NCI-H2196 treated with DMSO at 0.1 percent for 48 hours (cell line): Measurements from ENCODE around the gene STIM2.
"Not testable (repeated sequence)": the region's sequence is repeated elsewhere in the genome, so short reads cannot be mapped to it uniquely, and the experiment has no call there.

Experiments used
- DNase-seq: peaks from one replicate; lab custom pipeline; 2025; ENCODE audit not compliant: unreplicated experiment; lab: John Stamatoyannopoulos, UW

The STIM2 gene

GRCh38 chr4:26950446-26950845 lies 89.8 kb downstream of the STIM2 start:
- no peak for DNase-seq

- DNase-seq, result no peak
These were observed 92.2 kb downstream of the STIM2 start for GRCh38 chr4:26952891-26953290.

GRCh38 chr4:26953366-26953765 lies 92.7 kb downstream of the STIM2 start:
- DNase-seq, result no peak

GRCh38 chr4:26953770-26954423 lies 93.3 kb downstream of the STIM2 start:
- DNase-seq, result no peak

- no peak for DNase-seq
These were observed 94.6 kb downstream of the STIM2 start for GRCh38 chr4:26955241-26955640.

- DNase-seq, result no peak
These were observed 98.4 kb downstream of the STIM2 start for GRCh38 chr4:26958925-26959653.

DNA sequence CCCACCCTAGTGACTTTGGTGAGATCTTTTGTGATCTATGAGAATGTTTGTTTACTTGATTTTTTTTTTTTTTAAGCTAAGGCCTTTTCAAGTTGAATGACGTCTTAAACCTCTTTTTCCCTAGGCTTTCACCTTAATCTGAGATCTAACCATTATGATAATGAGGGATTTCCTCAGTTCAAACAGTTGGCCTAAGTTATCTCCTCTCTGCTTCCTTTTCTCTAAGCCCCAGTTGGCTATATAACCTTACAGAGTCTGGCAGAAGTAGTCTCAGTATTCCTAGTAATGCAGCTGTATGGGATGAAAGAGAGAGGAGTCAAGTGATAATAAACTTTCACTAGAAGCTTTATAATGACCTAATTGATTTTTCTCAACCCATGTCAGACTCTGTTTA lies 99.0 kb downstream of the STIM2 start:
- no peak for DNase-seq

GRCh38 chr4:26962720-26963119 lies 102.1 kb downstream of the STIM2 start:
- DNase-seq, result no peak

- no peak for DNase-seq
These were observed 103.9 kb downstream of the STIM2 start for GRCh38 chr4:26964512-26964911.

GRCh38 chr4:26964994-26965393 lies 104.4 kb downstream of the STIM2 start:
- DNase-seq, result no peak

- not testable (repeated sequence) for DNase-seq
These were observed 115.0 kb downstream of the STIM2 start for GRCh38 chr4:26975464-26976181.

DNA sequence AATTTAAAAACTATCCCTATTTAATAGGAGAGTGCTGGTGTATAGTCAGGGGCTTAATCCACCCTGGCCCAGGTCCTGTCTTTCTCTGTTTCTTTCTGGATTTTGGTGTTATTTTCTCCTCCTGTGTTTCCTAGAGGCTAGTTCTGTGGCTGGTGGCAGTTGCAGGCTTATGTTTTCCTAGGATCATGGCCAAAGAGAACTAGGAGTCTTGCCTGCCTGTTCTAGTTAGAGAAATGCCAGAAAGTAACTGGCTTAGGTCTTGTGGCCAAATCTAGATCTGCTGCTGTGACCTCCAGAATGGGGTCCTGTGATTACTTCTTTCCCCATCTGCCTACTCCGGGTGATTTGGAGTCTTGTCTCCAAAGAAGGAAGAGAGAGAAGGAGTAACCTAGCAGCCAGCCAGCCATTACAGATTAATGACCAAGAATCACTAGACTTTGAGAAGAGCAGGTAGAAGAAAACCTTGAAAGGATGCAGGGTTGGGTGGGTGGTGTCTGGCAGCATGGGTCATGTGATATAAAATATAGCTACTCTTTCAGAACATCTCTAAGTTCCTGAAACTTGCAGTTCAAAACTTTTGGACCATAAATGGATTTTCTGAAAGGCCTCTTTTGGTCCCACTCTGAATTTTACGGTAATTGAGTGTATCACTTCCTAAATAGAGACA lies 117.9 kb downstream of the STIM2 start:
- DNase-seq, result no peak

GRCh38 chr4:26984896-26985295 lies 124.3 kb downstream of the STIM2 start:
- DNase-seq, result no peak

GRCh38 chr4:26985873-26986272 lies 125.2 kb downstream of the STIM2 start:
- DNase-seq, result no peak

- no peak for DNase-seq
These were observed 126.5 kb downstream of the STIM2 start for GRCh38 chr4:26987191-26987590.

GRCh38 chr4:26991057-26991456 lies 130.4 kb downstream of the STIM2 start:
- DNase-seq, result no peak

- DNase-seq, result no peak
These were observed 132.2 kb downstream of the STIM2 start for GRCh38 chr4:26992657-26993361.

- no peak for DNase-seq
These were observed 132.9 kb downstream of the STIM2 start for GRCh38 chr4:26993539-26993938.

DNA sequence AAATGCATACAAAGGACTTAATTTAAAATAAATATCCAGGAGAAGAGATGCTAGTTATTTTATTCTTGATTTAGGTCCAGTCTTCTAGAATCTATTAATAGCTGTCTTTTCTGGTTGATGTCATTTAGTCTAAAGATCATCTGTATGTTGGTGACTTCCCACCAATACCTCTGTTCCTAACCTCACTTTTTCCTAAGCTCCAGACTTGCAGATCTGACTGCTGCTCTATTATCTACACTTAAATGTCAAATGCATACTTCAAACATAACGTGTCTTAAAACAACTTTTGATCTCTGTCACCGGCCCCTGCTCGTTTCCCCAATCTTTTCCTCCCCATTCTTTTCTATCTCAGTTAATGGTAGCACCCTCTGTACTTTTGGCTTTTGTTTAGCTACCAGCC lies 133.3 kb downstream of the STIM2 start:
- DNase-seq, result no peak

DNA sequence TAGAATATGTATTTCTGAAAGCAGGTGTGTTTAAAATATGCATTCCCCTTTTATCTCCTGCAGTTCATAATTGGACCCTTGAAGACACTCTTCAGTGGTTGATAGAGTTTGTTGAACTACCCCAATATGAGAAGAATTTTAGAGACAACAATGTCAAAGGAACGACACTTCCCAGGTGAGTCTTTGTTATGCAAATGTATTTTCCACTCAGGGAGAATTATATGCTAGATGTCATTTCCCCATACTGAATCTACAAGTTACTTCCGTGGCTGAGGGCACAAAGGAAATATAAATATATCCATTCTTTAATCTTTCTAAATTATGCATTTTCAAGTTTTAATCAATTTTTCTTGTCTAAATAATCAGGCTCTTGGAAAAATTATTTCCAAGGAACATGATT lies 134.7 kb downstream of the STIM2 start:
- no peak for DNase-seq

- no peak for DNase-seq
These were observed 136.1 kb downstream of the STIM2 start for GRCh38 chr4:26996745-26997144.
